Measurements from ENCODE around the gene CYP2B6. TPM values are rescaled to one million over a fixed set of nuclear protein-coding genes. Genes with fewer than 3 reads are reported as not detected.
"Not testable (repeated sequence)": the region's sequence is repeated elsewhere in the genome, so short reads cannot be mapped to it uniquely, and the experiment has no call there.

CYP2B6 gene
- total and polyA plus RNA-seq, 2 experiments from 2014 or later: 3.9 to 8.4 TPM

DNA sequence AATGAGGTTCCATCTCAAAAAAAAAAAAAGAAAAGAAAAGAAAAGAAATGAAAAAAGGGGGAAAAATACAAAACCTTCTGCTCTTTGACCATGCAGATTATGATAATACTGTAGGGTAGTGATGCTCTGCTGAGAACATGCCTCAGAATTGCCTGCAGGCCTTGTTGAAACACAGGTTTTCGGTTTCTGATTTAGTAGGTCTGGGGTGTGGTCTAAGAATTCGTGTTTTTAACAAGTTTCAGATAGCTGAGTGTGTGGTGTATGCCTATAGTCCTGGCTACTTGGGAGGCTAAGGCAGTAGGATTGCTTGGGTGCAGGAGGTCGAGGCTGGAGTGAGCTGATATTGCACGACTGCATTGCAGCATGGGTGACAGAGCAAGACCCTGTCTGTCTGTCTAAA, 14.9 kb upstream of the CYP2B6 start (continued):
- TF ChIP-seq, protein P1, sequence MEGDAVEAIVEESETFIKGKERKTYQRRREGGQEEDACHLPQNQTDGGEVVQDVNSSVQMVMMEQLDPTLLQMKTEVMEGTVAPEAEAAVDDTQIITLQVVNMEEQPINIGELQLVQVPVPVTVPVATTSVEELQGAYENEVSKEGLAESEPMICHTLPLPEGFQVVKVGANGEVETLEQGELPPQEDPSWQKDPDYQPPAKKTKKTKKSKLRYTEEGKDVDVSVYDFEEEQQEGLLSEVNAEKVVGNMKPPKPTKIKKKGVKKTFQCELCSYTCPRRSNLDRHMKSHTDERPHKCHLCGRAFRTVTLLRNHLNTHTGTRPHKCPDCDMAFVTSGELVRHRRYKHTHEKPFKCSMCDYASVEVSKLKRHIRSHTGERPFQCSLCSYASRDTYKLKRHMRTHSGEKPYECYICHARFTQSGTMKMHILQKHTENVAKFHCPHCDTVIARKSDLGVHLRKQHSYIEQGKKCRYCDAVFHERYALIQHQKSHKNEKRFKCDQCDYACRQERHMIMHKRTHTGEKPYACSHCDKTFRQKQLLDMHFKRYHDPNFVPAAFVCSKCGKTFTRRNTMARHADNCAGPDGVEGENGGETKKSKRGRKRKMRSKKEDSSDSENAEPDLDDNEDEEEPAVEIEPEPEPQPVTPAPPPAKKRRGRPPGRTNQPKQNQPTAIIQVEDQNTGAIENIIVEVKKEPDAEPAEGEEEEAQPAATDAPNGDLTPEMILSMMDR (conservative IDR thresholded peaks at IDR 0.05; ENCODE audit: low read depth in 2 of 2): no peak
- TF ChIP-seq STAT1 (IDR thresholded peaks at IDR 0.05; ENCODE audit: unreplicated experiment) (no peak), POLR2AphosphoS5 (IDR thresholded peaks at IDR 0.05; ENCODE audit: low read depth) (no peak), EZH2phosphoT487 (IDR thresholded peaks at IDR 0.05; ENCODE audit: unreplicated experiment) (no peak), JUNB (IDR thresholded peaks at IDR 0.05; ENCODE audit: unreplicated experiment) (no peak), ZNF114 (CRISPR knock-in tag; IDR thresholded peaks at IDR 0.05) (no peak), NANOG (IDR thresholded peaks at IDR 0.05; ENCODE audit: borderline replicate concordance) (no peak), CREB1 (CRISPR knock-in tag; IDR thresholded peaks at IDR 0.05; ENCODE audit: low read depth) (no peak)
- TF ChIP-seq, protein P2, sequence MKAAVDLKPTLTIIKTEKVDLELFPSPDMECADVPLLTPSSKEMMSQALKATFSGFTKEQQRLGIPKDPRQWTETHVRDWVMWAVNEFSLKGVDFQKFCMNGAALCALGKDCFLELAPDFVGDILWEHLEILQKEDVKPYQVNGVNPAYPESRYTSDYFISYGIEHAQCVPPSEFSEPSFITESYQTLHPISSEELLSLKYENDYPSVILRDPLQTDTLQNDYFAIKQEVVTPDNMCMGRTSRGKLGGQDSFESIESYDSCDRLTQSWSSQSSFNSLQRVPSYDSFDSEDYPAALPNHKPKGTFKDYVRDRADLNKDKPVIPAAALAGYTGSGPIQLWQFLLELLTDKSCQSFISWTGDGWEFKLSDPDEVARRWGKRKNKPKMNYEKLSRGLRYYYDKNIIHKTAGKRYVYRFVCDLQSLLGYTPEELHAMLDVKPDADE (IDR thresholded peaks at IDR 0.05): no peak

DNA sequence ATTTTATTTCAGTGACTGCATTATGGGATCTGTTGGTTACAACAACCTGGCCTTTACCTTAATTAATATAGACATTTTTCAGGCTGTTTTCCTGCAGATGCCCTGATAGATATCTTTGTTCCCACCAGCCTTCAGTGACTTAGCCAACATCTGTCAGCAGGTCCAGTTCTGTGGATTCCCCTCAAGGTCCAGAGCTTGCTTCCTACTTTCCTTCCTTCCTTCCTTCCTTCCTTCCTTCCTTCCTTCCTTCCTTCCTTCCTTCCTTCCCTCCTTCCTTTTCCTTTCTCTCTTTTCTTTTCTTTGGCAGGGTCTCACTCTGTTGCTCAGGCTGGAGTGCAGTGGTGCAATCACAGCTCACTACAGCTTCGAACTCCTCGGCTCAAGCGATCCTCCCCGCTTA, 14.4 kb upstream of the CYP2B6 start:
- H3K4me2 ChIP-seq: no peak overlapping the region
- no peaks in the 10 kb centered on the region; the same call in 1 of the 2 replicates for H3F3A ChIP-seq (replicated peaks; ENCODE audit: low read depth)
- Mint-ChIP-seq H3K9me3 (peaks cover 41% of the 10 kb centered on the region), H3K36me3 (ENCODE audit: low read depth) (peaks cover 32% of the 10 kb centered on the region), H3K27me3 (ENCODE audit: insufficient read depth, low read depth, poor library complexity) (peaks cover 17% of the 10 kb centered on the region), H3K4me3 (no peak overlapping the region), H3K4me1 (peaks cover 21% of the 10 kb centered on the region), H3K27ac (no peak overlapping the region)
- H4K20me1 ChIP-seq (replicated peaks; ENCODE audit: insufficient read depth): no peaks in the 10 kb centered on the region
- no peaks in the 10 kb centered on the region for H3K36me3 ChIP-seq (ENCODE audit: insufficient read depth)
- no peaks in the 10 kb centered on the region for H3K9me2 ChIP-seq (ENCODE audit: insufficient read depth)
- H3K4me1 ChIP-seq (ENCODE audit: insufficient read depth): peaks cover 19% of the 10 kb centered on the region
- no peaks in the 10 kb centered on the region for H3K27me3 ChIP-seq (ENCODE audit: insufficient read depth)
- ATAC-seq: no peak
- H2AFZ ChIP-seq: no peak overlapping the region
- DNase-seq (ENCODE audit: low spot score): no peak
- no peaks in the 10 kb centered on the region for H3K79me2 ChIP-seq (replicated peaks; ENCODE audit: insufficient read depth)
- no peak overlapping the region for H3K27ac ChIP-seq (ENCODE audit: low read depth)
- TF ChIP-seq STAT1 (IDR thresholded peaks at IDR 0.05; ENCODE audit: unreplicated experiment) (no peak), NANOG (IDR thresholded peaks at IDR 0.05; ENCODE audit: borderline replicate concordance) (no peak), EZH2phosphoT487 (IDR thresholded peaks at IDR 0.05; ENCODE audit: unreplicated experiment) (no peak), CREB1 (CRISPR knock-in tag; IDR thresholded peaks at IDR 0.05; ENCODE audit: low read depth) (no peak), ZNF114 (CRISPR knock-in tag; IDR thresholded peaks at IDR 0.05) (no peak)
- H3K4me3 ChIP-seq: no peak overlapping the region

DNA sequence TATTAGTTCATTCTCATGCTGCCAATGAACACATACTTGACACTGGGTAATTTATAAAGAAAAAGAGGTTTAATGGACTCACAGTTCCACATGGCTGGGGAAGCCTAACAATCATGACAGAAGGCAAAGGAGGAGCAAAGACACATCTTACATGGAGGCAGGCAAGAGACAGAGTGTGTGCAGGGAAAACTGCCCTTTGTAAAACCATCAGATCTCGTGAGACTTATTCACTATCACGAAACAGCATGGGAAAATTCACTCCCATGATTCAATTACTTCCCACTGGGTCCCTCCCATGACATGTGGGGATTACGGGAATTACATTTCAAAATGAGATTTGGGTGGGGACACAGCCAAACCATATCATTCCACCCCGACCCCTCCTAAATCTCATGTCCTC, 11.3 kb upstream of the CYP2B6 start:
- not testable (repeated sequence) for H3K27ac Mint-ChIP-seq; H3K4me3 Mint-ChIP-seq; H2AFZ ChIP-seq; H3K36me3 ChIP-seq (ENCODE audit: insufficient read depth); H3K4me2 ChIP-seq; H3K4me3 ChIP-seq; H4K20me1 ChIP-seq (replicated peaks; ENCODE audit: insufficient read depth); ATAC-seq; H3K79me2 ChIP-seq (replicated peaks; ENCODE audit: insufficient read depth); DNase-seq (ENCODE audit: low spot score); H3K9me2 ChIP-seq (ENCODE audit: insufficient read depth); H3F3A ChIP-seq (replicated peaks; ENCODE audit: low read depth); H3K27me3 ChIP-seq (ENCODE audit: insufficient read depth); H3K27ac ChIP-seq (ENCODE audit: low read depth)
- peaks cover 30% of the 10 kb centered on the region for H3K36me3 Mint-ChIP-seq (ENCODE audit: low read depth)
- H3K4me1 ChIP-seq (ENCODE audit: insufficient read depth): peaks cover 40% of the 10 kb centered on the region
- H3K4me1 Mint-ChIP-seq: peaks cover 44% of the 10 kb centered on the region
- H3K27me3 Mint-ChIP-seq (ENCODE audit: insufficient read depth, low read depth, poor library complexity): peaks cover 26% of the 10 kb centered on the region
- peaks cover 37% of the 10 kb centered on the region for H3K9me3 Mint-ChIP-seq
